ENCODE measurements around the gene SLC35F3. TPM values are rescaled to one million over a fixed set of nuclear protein-coding genes. Genes with fewer than 3 reads are reported as not detected.

The SLC35F3 gene
- polyA plus RNA-seq, 1 experiment, result 0.06 TPM

DNA sequence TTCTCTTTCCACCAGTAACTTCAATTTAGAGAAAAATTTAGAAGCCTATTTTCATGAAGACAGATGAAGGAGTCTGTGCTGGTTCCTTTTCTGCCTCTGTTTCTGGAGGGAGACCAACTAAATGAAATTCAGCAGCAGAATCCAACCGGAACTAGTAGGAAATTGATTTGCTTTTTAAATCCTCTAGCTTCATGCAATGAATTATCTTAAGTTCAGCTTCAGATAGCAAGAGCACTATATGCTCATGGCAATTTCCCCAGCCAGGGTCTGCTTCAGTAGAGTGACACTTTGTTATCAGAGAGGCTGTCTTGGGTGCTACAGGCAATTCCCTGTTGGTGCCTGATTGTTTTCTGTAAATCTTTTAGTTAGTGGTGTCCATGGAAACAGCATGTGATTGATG is 189.7 kb downstream of the SLC35F3 start:
- no peak for TF ChIP-seq CTCF (IDR thresholded peaks at IDR 0.05; ENCODE audit: insufficient read depth, low read depth, low read length)
- H3K36me3 ChIP-seq (ENCODE audit: control insufficient read depth, insufficient read depth, low read length), result no peaks in the 10 kb centered on the region
- CTCF ChIA-PET, result no interaction called here
- no peaks in the 10 kb centered on the region for H3K27me3 ChIP-seq (ENCODE audit: control insufficient read depth, insufficient read depth, low read length)
- DNase-seq (ENCODE audit: low read depth), result no peak
- no peak overlapping the region for H3K4me3 ChIP-seq (ENCODE audit: low read depth, low read length)
- POLR2A ChIA-PET, result no interaction called here

DNA sequence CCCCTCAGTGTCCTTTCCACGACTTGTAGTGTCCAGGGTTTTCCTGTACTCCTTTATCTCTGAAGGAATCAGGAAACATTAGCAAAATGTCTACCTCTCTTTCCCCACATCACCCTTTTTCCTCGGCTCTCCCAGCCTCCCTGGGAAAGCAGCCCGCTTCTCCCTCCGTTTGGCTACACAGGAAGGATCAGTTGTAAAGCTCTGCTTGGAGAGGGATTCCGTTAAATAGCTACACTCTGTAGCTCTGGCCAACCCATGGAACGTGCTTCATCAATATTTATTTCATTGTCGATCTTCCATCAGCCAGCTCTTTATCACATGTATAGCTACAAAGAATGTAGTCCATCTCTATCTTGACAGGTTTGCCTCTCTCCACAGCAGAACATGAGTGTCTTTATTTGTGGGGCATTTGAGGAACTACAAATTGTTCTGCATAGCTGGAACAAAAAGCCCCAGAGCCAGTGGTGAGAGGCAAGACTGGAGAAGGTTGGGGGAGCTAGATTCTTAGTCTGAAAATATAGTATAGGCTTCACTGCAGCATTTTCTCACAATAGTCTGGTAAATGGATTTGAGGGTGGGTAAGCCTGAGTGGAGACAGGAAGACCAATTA is 191.8 kb downstream of the SLC35F3 start:
- no peak for TF ChIP-seq CTCF (IDR thresholded peaks at IDR 0.05; ENCODE audit: insufficient read depth, low read depth, low read length)
- Histone ChIP-seq H3K4me3 (ENCODE audit: low read depth, low read length) (no peak overlapping the region), H3K27me3 (ENCODE audit: control insufficient read depth, insufficient read depth, low read length) (no peaks in the 10 kb centered on the region), H3K36me3 (ENCODE audit: control insufficient read depth, insufficient read depth, low read length) (no peaks in the 10 kb centered on the region)
- ChIA-PET POLR2A (no interaction called here), CTCF (no interaction called here)
- DNase-seq (ENCODE audit: low read depth), result no peak

- DNase-seq (ENCODE audit: low read depth), result no peak
- ChIA-PET POLR2A (no interaction called here), CTCF (no interaction called here)
- Histone ChIP-seq H3K27me3 (ENCODE audit: control insufficient read depth, insufficient read depth, low read length) (no peaks in the 10 kb centered on the region), H3K36me3 (ENCODE audit: control insufficient read depth, insufficient read depth, low read length) (no peaks in the 10 kb centered on the region), H3K4me3 (ENCODE audit: low read depth, low read length) (no peak overlapping the region)
- TF ChIP-seq CTCF (IDR thresholded peaks at IDR 0.05; ENCODE audit: insufficient read depth, low read depth, low read length), result no peak
Measured at GRCh38 chr1:234102583-234102982, 198.1 kb downstream of the SLC35F3 start.

GRCh38 chr1:234103198-234103597 is 198.7 kb downstream of the SLC35F3 start:
- no peak for DNase-seq (ENCODE audit: low read depth)
- Histone ChIP-seq H3K36me3 (ENCODE audit: control insufficient read depth, insufficient read depth, low read length) (no peaks in the 10 kb centered on the region), H3K4me3 (ENCODE audit: low read depth, low read length) (no peak overlapping the region), H3K27me3 (ENCODE audit: control insufficient read depth, insufficient read depth, low read length) (no peaks in the 10 kb centered on the region)
- POLR2A ChIA-PET, result no interaction called here
- CTCF ChIA-PET, result no interaction called here
- no peak for TF ChIP-seq CTCF (IDR thresholded peaks at IDR 0.05; ENCODE audit: insufficient read depth, low read depth, low read length)

GRCh38 chr1:234106032-234106431 is 201.6 kb downstream of the SLC35F3 start:
- no peak overlapping the region for H3K4me3 ChIP-seq (ENCODE audit: low read depth, low read length)
- H3K36me3 ChIP-seq (ENCODE audit: control insufficient read depth, insufficient read depth, low read length), result no peaks in the 10 kb centered on the region
- no peak for DNase-seq (ENCODE audit: low read depth)
- CTCF ChIA-PET, result interaction anchor here (1.1 to 1.6 kb wide), 3 partner anchors 9 to 204 kb away, joined by 3 to 7 read pairs (median 4); no protein-coding TSS in a partner anchor
- POLR2A ChIA-PET, result no interaction called here
- H3K27me3 ChIP-seq (ENCODE audit: control insufficient read depth, insufficient read depth, low read length), result no peaks in the 10 kb centered on the region
- no peak for TF ChIP-seq CTCF (IDR thresholded peaks at IDR 0.05; ENCODE audit: insufficient read depth, low read depth, low read length)

Measured in BJ (cell line).